A549 (cell line): ENCODE measurements around the gene RXRA. TPM values are rescaled to one million over a fixed set of nuclear protein-coding genes. Genes with fewer than 3 reads are reported as not detected.

Experiments used
- ATAC-seq, 2 experiments: fragments of 200-7000 bp in 1 of 2; fragments of >200 bp in 1 of 2; cut with Nextera tagmentation in 1 of 2; cut with Tn5 transposase in 1 of 2; 3 replicates each; pipeline versions ENCODE4 v1.8.0 to v1.9.1; 2018 to 2020; ENCODE audit warnings: mild to moderate bottlenecking in 1 of 2, moderate library complexity in 1 of 2
- CTCF ChIA-PET: fragments of 300-600 bp; sonication (Branson Sonifier 250); formaldehyde crosslinking; extraction: SDS; loops from one replicate; lab custom pipeline; 2021; ENCODE audit warnings: antibody characterized with exemption, inconsistent platforms; lab: Yijun Ruan, JAX
- POLR2A ChIA-PET: fragments of 350-600 bp; formaldehyde crosslinking; extraction: SDS; loops from one replicate; lab custom pipeline; 2021; ENCODE audit warnings: antibody characterized with exemption, inconsistent platforms; lab: Yijun Ruan, JAX
- DNase-seq, 2 experiments: peaks; one replicate each; pipeline versions ENCODE4 v3.0.0 to v3.0.0-alpha.2; 2011 to 2016; ENCODE audit warnings: low read depth in 1 of 2, low spot score in 1 of 2
- FAIRE-seq: peaks from 2 replicates; lab custom pipeline; 2011; peaks lifted over from hg19 to GRCh38; lab: Jason Lieb, UNC
- H3K27ac ChIP-seq, 2 experiments: fragments of >200 bp; sonication (Bioruptor Twin); formaldehyde crosslinking; 3 replicates each; pipeline ENCODE4 v1.5.1; 2016 to 2017
- H3K4me1 ChIP-seq: fragments of >200 bp; sonication (Bioruptor Twin); formaldehyde crosslinking; 3 replicates; pipeline ENCODE4 v1.6.1; 2016
- H3K4me2 ChIP-seq: fragments of >200 bp; sonication (Bioruptor Twin); formaldehyde crosslinking; 3 replicates; pipeline ENCODE4 v1.6.1; 2016
- H3K4me3 ChIP-seq: fragments of >200 bp; sonication (Bioruptor Twin); formaldehyde crosslinking; 3 replicates; pipeline ENCODE4 v1.5.1; 2016
- H3K9me3 ChIP-seq: fragments of >200 bp; sonication (Bioruptor Twin); formaldehyde crosslinking; 3 replicates; pipeline ENCODE4 v1.6.1; 2016
- CHD2 ChIP-seq: fragments of 150-350 bp; IDR thresholded peaks from 2 replicates; pipeline ENCODE4 v1.6.1; 2014; ENCODE audit warnings: low read length; ENCODE audit not compliant: partially characterized antibody
- CHD4 ChIP-seq: fragments of 200-600 bp; sonication (generic); IDR thresholded peaks from 2 replicates; pipeline ENCODE4 v1.6.1; 2016; ENCODE audit warnings: antibody characterized with exemption, mild to moderate bottlenecking, borderline replicate concordance
- EHF ChIP-seq: fragments of 250-450 bp; sonication (Bioruptor Pico); IDR thresholded peaks from 2 replicates; pipeline ENCODE4 v1.5.0; 2020; ENCODE audit warnings: mild to moderate bottlenecking
- ESRRA ChIP-seq: fragments of 150-350 bp; IDR thresholded peaks from 2 replicates; pipeline ENCODE4 v1.6.1; 2014; ENCODE audit warnings: mild to moderate bottlenecking, low read length, borderline replicate concordance
- GATA3 ChIP-seq: IDR thresholded peaks from 2 replicates; pipeline ENCODE4 v1.6.1; 2012; ENCODE audit warnings: borderline replicate concordance
- HDAC2 ChIP-seq: fragments of 200-600 bp; sonication (generic); IDR thresholded peaks from 2 replicates; pipeline ENCODE4 v1.6.1; 2016
- HEYL ChIP-seq: fragments of 250-450 bp; sonication (Bioruptor Pico); IDR thresholded peaks from 2 replicates; pipeline ENCODE4 v1.8.0; 2021; ENCODE audit warnings: mild to moderate bottlenecking, moderate library complexity
- KDM1A ChIP-seq: fragments of 200-600 bp; sonication (generic); IDR thresholded peaks from 2 replicates; pipeline ENCODE4 v1.6.1; 2016; ENCODE audit warnings: low read depth, mild to moderate bottlenecking
- MAFK ChIP-seq: fragments of 450-650 bp; IDR thresholded peaks from 2 replicates; pipeline ENCODE4 v1.6.1; 2014; ENCODE audit not compliant: partially characterized antibody
- MAZ ChIP-seq: fragments of 150-350 bp; IDR thresholded peaks from 2 replicates; pipeline ENCODE4 v1.6.1; 2014; ENCODE audit warnings: antibody characterized with exemption, low read depth, low read length, borderline replicate concordance
- NFE2L2 ChIP-seq: fragments of 150-350 bp; conservative IDR thresholded peaks from 2 replicates; pipeline ENCODE4 v1.6.1; 2014; ENCODE audit warnings: low read length
- RNF2 ChIP-seq: fragments of 200-600 bp; sonication (generic); IDR thresholded peaks from 2 replicates; pipeline ENCODE4 v1.6.1; 2016; ENCODE audit warnings: low read depth, mild to moderate bottlenecking, antibody characterized with exemption, moderate library complexity, borderline replicate concordance
- SMC3 ChIP-seq: fragments of >200 bp; sonication (Bioruptor Twin); formaldehyde crosslinking; IDR thresholded peaks from 3 replicates; pipeline ENCODE4 v1.6.1; 2018; ENCODE audit warnings: inconsistent platforms
- SREBF2 ChIP-seq: fragments of 450-650 bp; IDR thresholded peaks from 2 replicates; pipeline ENCODE4 v1.6.1; 2014; ENCODE audit warnings: mild to moderate bottlenecking, moderate library complexity
- ZC3H11A ChIP-seq: fragments of 450-650 bp; IDR thresholded peaks from 2 replicates; pipeline ENCODE4 v1.6.1; 2014; ENCODE audit warnings: antibody characterized with exemption, mild to moderate bottlenecking
- WGBS: methylation state at CpG from one replicate; pipeline ENCODE4 v1.1.6; 2017; ENCODE audit errors: missing lambda C conversion rate; 5-methylcytosine and 5-hydroxymethylcytosine counted together
- polyA plus RNA-seq, 4 experiments: library from polyadenylated mRNA; depleted of rRNA in 3 of 4; stranded (reverse); fragments of >200 nt; fragmentation: RNase III in 1 of 4; extraction: RNeasy Plus Mini Kit Qiagen cat#74134 plus additional on column Dnase treatment in 1 of 4; gene quantifications; 2 replicates in 3 of 4; 3 replicates in 1 of 4; pipeline ENCODE4 v1.2.3, GENCODE V29; 2011 to 2017
- TF ChIP-seq, protein P1 (sequence below): IDR thresholded peaks from 2 replicates; pipeline ENCODE4 v1.6.1; 2012
- TF ChIP-seq, protein P2 (sequence below): fragments of >200 bp; sonication (Bioruptor Twin); formaldehyde crosslinking; IDR thresholded peaks from 3 replicates; pipeline ENCODE4 v1.6.1; 2016
- TF ChIP-seq, protein P3 (sequence below): fragments of 150-350 bp; IDR thresholded peaks from 2 replicates; pipeline ENCODE4 v1.6.1; 2014; ENCODE audit warnings: low read depth, mild to moderate bottlenecking, low read length
- TF ChIP-seq, protein P4 (sequence below): fragments of 200-600 bp; sonication (generic); IDR thresholded peaks from 2 replicates; pipeline ENCODE4 v1.6.1; 2016; ENCODE audit warnings: antibody characterized with exemption, mild to moderate bottlenecking, moderate library complexity
- TF ChIP-seq, protein P5 (sequence below): IDR thresholded peaks from 2 replicates; pipeline ENCODE4 v1.6.1; 2012; ENCODE audit warnings: low read depth, borderline replicate concordance

RXRA gene
- polyA plus RNA-seq, 2 of the 4 experiments (the other 2 are of a cell fraction) = 6.6 to 23.9 TPM

DNA sequence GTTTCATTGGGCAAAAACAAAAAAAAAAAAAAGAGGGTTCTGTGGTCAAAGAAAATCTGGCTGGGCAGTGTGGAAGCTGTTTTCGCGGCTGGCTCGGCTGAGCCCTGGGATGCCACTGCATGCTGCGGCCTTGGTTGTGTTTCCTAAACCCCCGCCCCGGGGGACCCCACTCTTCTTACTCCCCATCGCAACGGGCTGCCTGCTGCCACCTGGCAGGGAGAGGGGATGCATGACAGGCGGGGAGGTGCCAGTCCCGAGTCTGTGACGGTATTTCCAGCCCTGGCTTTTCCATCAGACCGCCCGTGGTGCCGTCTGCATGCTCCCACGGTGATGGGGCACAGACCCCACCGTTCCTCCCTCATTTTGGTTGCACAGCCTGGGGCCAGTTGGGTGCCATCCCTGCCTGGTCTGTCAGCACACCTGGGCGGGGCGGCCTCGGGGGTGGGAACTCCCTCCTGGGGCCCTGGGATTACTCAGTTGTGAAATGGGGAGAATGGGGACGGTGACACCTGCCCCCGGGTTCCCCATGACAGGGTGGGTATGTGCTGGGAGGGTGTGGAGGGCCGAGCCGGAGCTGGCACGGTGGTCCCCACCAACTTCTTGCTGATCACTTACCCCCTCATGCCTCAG is 101.0 kb downstream of the RXRA start:
- ATAC-seq (no peak), FAIRE-seq (no peak), DNase-seq (no peak)
- no peak overlapping the region for H3K4me3 ChIP-seq
- peaks cover 11% of the 10 kb centered on the region for H3K4me1 ChIP-seq
- TF ChIP-seq MAZ = no peak
- TF ChIP-seq RNF2 = no peak
- no peak for TF ChIP-seq MAFK
- no peak for TF ChIP-seq HDAC2
- TF ChIP-seq, protein P1, sequence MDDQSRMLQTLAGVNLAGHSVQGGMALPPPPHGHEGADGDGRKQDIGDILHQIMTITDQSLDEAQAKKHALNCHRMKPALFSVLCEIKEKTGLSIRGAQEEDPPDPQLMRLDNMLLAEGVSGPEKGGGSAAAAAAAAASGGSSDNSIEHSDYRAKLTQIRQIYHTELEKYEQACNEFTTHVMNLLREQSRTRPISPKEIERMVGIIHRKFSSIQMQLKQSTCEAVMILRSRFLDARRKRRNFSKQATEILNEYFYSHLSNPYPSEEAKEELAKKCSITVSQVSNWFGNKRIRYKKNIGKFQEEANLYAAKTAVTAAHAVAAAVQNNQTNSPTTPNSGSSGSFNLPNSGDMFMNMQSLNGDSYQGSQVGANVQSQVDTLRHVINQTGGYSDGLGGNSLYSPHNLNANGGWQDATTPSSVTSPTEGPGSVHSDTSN = no peak
- no peak for TF ChIP-seq SREBF2
- no peak for TF ChIP-seq EHF (CRISPR knock-in tag)
- TF ChIP-seq, protein P2, sequence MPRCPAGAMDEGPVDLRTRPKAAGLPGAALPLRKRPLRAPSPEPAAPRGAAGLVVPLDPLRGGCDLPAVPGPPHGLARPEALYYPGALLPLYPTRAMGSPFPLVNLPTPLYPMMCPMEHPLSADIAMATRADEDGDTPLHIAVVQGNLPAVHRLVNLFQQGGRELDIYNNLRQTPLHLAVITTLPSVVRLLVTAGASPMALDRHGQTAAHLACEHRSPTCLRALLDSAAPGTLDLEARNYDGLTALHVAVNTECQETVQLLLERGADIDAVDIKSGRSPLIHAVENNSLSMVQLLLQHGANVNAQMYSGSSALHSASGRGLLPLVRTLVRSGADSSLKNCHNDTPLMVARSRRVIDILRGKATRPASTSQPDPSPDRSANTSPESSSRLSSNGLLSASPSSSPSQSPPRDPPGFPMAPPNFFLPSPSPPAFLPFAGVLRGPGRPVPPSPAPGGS = no peak
- no peak for TF ChIP-seq SMC3
- no peak for TF ChIP-seq GATA3
- TF ChIP-seq NFE2L2 = no peak
- WGBS = 95% methylated on average over 18 of the region's 24 CpGs
- no peak overlapping the region for H3K27ac ChIP-seq
- CTCF ChIA-PET = interaction anchor here (0.6 to 2.0 kb wide), 2 partner anchors 257 to 997 kb away, joined by 3 to 8 read pairs; no protein-coding TSS in a partner anchor
- POLR2A ChIA-PET = no interaction called here
- no peak overlapping the region for H3K4me2 ChIP-seq
- H3K9me3 ChIP-seq = no peaks in the 10 kb centered on the region

DNA sequence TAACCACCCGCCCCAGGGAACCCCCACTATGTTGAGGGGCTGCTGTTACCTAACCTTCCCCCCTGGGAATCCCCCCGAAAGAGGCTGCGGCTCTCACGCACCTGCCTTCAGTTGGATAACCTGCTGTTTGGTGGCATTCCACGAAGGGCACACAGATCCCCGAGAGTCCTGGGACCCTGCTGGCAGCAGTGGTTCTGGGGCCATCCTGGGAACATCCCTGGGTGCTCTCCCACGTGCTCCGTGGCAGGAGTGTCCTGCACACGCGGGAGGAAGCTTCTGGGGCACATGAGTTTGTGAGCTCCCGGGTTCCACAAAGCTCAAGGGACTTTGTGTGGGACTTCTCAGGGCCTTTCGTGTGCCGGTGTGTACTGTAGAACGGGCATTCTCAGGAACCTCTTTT is 102.3 kb downstream of the RXRA start:
- 93% methylated on average over 3 of the region's 14 CpGs for WGBS
- FAIRE-seq (no peak), DNase-seq (no peak)
- H3K27ac ChIP-seq = no peak overlapping the region
- TF ChIP-seq, protein P3, sequence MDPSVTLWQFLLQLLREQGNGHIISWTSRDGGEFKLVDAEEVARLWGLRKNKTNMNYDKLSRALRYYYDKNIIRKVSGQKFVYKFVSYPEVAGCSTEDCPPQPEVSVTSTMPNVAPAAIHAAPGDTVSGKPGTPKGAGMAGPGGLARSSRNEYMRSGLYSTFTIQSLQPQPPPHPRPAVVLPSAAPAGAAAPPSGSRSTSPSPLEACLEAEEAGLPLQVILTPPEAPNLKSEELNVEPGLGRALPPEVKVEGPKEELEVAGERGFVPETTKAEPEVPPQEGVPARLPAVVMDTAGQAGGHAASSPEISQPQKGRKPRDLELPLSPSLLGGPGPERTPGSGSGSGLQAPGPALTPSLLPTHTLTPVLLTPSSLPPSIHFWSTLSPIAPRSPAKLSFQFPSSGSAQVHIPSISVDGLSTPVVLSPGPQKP = no peak
- TF ChIP-seq KDM1A = no peak
- no peak for TF ChIP-seq HEYL
- no peak for TF ChIP-seq MAZ
- TF ChIP-seq, protein P4, sequence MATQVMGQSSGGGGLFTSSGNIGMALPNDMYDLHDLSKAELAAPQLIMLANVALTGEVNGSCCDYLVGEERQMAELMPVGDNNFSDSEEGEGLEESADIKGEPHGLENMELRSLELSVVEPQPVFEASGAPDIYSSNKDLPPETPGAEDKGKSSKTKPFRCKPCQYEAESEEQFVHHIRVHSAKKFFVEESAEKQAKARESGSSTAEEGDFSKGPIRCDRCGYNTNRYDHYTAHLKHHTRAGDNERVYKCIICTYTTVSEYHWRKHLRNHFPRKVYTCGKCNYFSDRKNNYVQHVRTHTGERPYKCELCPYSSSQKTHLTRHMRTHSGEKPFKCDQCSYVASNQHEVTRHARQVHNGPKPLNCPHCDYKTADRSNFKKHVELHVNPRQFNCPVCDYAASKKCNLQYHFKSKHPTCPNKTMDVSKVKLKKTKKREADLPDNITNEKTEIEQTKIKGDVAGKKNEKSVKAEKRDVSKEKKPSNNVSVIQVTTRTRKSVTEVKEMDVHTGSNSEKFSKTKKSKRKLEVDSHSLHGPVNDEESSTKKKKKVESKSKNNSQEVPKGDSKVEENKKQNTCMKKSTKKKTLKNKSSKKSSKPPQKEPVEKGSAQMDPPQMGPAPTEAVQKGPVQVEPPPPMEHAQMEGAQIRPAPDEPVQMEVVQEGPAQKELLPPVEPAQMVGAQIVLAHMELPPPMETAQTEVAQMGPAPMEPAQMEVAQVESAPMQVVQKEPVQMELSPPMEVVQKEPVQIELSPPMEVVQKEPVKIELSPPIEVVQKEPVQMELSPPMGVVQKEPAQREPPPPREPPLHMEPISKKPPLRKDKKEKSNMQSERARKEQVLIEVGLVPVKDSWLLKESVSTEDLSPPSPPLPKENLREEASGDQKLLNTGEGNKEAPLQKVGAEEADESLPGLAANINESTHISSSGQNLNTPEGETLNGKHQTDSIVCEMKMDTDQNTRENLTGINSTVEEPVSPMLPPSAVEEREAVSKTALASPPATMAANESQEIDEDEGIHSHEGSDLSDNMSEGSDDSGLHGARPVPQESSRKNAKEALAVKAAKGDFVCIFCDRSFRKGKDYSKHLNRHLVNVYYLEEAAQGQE = no peak
- no peak for TF ChIP-seq CHD2
- TF ChIP-seq GATA3 = no peak
- no peak for TF ChIP-seq CHD4
- TF ChIP-seq, protein P1 = no peak
- TF ChIP-seq ZC3H11A = no peak
- TF ChIP-seq ESRRA = no peak
- no peak for TF ChIP-seq MAFK
- TF ChIP-seq, protein P5, sequence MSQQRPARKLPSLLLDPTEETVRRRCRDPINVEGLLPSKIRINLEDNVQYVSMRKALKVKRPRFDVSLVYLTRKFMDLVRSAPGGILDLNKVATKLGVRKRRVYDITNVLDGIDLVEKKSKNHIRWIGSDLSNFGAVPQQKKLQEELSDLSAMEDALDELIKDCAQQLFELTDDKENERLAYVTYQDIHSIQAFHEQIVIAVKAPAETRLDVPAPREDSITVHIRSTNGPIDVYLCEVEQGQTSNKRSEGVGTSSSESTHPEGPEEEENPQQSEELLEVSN = no peak
- TF ChIP-seq, all 56 proteins: peak for 0
- H3K9me3 ChIP-seq = no peaks in the 10 kb centered on the region
- ChIA-PET CTCF (interaction anchor here (1.0 to 2.0 kb wide), 4 partner anchors 11 to 258 kb away, joined by 3 to 8 read pairs (median 5); no protein-coding TSS in a partner anchor), POLR2A (no interaction called here)
- ATAC-seq = no peak
- no peak overlapping the region for H3K4me2 ChIP-seq
- no peak overlapping the region for H3K4me3 ChIP-seq
- peaks cover 20% of the 10 kb centered on the region for H3K4me1 ChIP-seq
